Measurements from ENCODE around the gene KCNQ1.

Gene KCNQ1

DNA sequence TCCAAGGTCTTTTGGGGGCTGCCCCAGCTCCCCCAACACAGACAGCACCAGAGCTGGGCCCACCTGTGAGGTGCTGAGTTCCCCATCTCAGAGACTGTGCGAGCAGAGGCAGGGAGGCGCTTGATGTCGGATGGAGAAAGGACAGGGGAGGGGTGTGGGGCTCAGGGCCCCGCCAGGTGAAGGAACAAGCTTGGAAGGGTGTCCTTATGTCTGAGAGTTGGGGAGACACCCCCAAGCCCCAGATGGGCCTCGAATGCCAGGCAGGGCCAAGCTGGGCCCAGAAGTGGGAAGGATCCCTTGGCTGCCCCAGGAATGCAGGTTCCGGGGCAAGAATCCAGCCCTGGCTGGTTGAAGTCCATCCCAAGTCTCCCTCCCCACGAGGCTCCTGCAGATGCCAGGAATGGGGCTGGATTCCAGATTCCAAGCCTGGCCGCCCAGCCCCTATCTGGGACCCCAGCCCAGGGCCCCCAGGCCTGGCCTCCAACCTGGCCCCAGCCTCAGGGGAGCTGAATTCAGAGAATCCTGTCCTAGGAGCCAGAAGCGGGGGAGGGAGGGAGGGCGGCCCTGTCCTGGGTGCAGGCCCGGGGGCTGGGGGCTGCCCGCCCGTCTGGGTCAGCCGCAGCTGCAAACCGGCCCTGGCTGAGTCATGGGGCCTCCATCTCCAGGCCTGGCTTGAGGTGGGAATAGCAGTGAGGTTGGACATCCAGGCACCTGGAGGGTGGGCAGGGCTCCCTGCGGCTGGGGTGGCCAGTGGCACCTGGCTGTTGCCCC is 389.9 kb downstream of the KCNQ1 start:
- TF ChIP-seq EZH2 (IDR thresholded peaks at IDR 0.05; ENCODE audit: borderline replicate concordance, low read length): no peak
- TF ChIP-seq, protein P1, sequence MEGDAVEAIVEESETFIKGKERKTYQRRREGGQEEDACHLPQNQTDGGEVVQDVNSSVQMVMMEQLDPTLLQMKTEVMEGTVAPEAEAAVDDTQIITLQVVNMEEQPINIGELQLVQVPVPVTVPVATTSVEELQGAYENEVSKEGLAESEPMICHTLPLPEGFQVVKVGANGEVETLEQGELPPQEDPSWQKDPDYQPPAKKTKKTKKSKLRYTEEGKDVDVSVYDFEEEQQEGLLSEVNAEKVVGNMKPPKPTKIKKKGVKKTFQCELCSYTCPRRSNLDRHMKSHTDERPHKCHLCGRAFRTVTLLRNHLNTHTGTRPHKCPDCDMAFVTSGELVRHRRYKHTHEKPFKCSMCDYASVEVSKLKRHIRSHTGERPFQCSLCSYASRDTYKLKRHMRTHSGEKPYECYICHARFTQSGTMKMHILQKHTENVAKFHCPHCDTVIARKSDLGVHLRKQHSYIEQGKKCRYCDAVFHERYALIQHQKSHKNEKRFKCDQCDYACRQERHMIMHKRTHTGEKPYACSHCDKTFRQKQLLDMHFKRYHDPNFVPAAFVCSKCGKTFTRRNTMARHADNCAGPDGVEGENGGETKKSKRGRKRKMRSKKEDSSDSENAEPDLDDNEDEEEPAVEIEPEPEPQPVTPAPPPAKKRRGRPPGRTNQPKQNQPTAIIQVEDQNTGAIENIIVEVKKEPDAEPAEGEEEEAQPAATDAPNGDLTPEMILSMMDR (IDR thresholded peaks at IDR 0.05; ENCODE audit: low read length): no peak
- no peak overlapping the region for H3K4me2 ChIP-seq (ENCODE audit: low read length)
- no peaks in the 10 kb centered on the region for H3K27me3 ChIP-seq (ENCODE audit: insufficient read depth, low read length)
- no peaks in the 10 kb centered on the region for H3K9me3 ChIP-seq (ENCODE audit: low read length)
- H4K20me1 ChIP-seq (ENCODE audit: insufficient read depth, low read length): no peaks in the 10 kb centered on the region
- no peaks in the 10 kb centered on the region for H3K79me2 ChIP-seq (ENCODE audit: insufficient read depth, low read length)
- H3K4me3 ChIP-seq (ENCODE audit: low read depth, low read length, poor library complexity, severe bottlenecking): no peak overlapping the region
- no peaks in the 10 kb centered on the region for H3F3A ChIP-seq (ENCODE audit: insufficient read depth, low read length)
- no peak overlapping the region for H2AFZ ChIP-seq (ENCODE audit: low read length)
- H3K36me3 ChIP-seq (ENCODE audit: insufficient read depth, low read length): no peaks in the 10 kb centered on the region
- H3K9ac ChIP-seq (ENCODE audit: low read length): no peak overlapping the region
- H3K27ac ChIP-seq (ENCODE audit: low read depth, low read length, poor library complexity, severe bottlenecking): no peak overlapping the region
- H3K4me1 ChIP-seq (ENCODE audit: insufficient read depth, low read length, severe bottlenecking): no peaks in the 10 kb centered on the region
- no peaks in the 10 kb centered on the region for H3K9me2 ChIP-seq (ENCODE audit: low read depth, low read length)

DNA sequence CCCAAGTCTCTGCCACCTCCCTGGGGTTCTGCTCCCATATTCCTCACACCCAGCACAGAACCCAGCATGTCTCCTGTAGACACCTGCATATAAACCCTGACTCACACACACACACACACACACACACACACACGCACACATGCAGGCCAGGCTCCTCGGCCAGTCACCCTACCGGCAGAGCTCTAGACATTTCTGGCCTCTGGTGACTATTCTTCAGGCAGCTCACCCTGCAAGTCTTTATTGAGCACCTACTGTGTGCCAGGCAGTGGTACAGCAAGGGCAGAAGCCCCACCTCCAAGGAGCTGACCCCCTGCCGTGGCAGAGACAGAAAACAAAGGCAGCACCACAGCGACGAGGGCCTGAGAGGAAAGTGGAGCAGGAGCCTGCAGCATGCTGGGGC is 390.5 kb downstream of the KCNQ1 start:
- Histone ChIP-seq H3K9ac (ENCODE audit: low read length) (no peak overlapping the region), H3K9me3 (ENCODE audit: low read length) (no peaks in the 10 kb centered on the region), H3K4me2 (ENCODE audit: low read length) (no peak overlapping the region), H3K9me2 (ENCODE audit: low read depth, low read length) (no peaks in the 10 kb centered on the region), H3K4me1 (ENCODE audit: insufficient read depth, low read length, severe bottlenecking) (no peaks in the 10 kb centered on the region), H3F3A (ENCODE audit: insufficient read depth, low read length) (no peaks in the 10 kb centered on the region), H2AFZ (ENCODE audit: low read length) (no peak overlapping the region), H3K27me3 (ENCODE audit: insufficient read depth, low read length) (no peaks in the 10 kb centered on the region), H3K79me2 (ENCODE audit: insufficient read depth, low read length) (no peaks in the 10 kb centered on the region), H3K4me3 (ENCODE audit: low read depth, low read length, poor library complexity, severe bottlenecking) (no peak overlapping the region), H3K36me3 (ENCODE audit: insufficient read depth, low read length) (no peaks in the 10 kb centered on the region), H4K20me1 (ENCODE audit: insufficient read depth, low read length) (no peaks in the 10 kb centered on the region), H3K27ac (ENCODE audit: low read depth, low read length, poor library complexity, severe bottlenecking) (no peak overlapping the region)
- TF ChIP-seq, protein P1 (IDR thresholded peaks at IDR 0.05; ENCODE audit: low read length): no peak
- no peak for TF ChIP-seq EZH2 (IDR thresholded peaks at IDR 0.05; ENCODE audit: borderline replicate concordance, low read length)

DNA sequence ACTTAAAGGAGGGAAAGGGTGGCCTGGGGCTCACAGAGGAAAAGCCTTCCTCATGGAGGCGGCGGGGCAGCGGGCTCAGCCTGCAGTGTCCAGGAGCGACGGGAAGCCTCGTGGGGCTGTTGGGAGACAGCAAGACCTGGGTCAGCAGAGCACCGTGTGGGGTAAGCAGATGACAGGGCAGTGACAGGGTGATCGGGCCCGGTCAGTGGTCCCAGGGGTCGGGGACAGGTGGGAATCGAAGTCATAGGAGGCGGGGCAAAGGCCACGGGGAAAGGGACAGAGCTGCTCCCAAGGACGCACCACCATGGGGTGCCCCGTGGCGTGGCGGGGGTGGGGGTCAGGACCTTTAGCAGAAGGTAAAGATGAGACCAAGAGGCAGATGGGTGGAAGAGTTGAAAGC is 390.9 kb downstream of the KCNQ1 start:
- H2AFZ ChIP-seq (ENCODE audit: low read length): no peak overlapping the region
- H3K4me1 ChIP-seq (ENCODE audit: insufficient read depth, low read length, severe bottlenecking): no peaks in the 10 kb centered on the region
- TF ChIP-seq EZH2 (IDR thresholded peaks at IDR 0.05; ENCODE audit: borderline replicate concordance, low read length): no peak
- TF ChIP-seq, protein P1 (IDR thresholded peaks at IDR 0.05; ENCODE audit: low read length): no peak

More for the DNA sequence above, 390.9 kb downstream of the KCNQ1 start:
- H3K9ac ChIP-seq (ENCODE audit: low read length): no peak overlapping the region
- H3F3A ChIP-seq (ENCODE audit: insufficient read depth, low read length): no peaks in the 10 kb centered on the region
- no peaks in the 10 kb centered on the region for H3K9me2 ChIP-seq (ENCODE audit: low read depth, low read length)
- no peak overlapping the region for H3K4me3 ChIP-seq (ENCODE audit: low read depth, low read length, poor library complexity, severe bottlenecking)
- H3K9me3 ChIP-seq (ENCODE audit: low read length): no peaks in the 10 kb centered on the region
- H3K36me3 ChIP-seq (ENCODE audit: insufficient read depth, low read length): no peaks in the 10 kb centered on the region
- H3K27ac ChIP-seq (ENCODE audit: low read depth, low read length, poor library complexity, severe bottlenecking): no peak overlapping the region
- no peaks in the 10 kb centered on the region for H3K27me3 ChIP-seq (ENCODE audit: insufficient read depth, low read length)
- H4K20me1 ChIP-seq (ENCODE audit: insufficient read depth, low read length): no peaks in the 10 kb centered on the region
- H3K79me2 ChIP-seq (ENCODE audit: insufficient read depth, low read length): no peaks in the 10 kb centered on the region
- no peak overlapping the region for H3K4me2 ChIP-seq (ENCODE audit: low read length)
